HG03432 (cell line): Measurements from ENCODE around the gene GRXCR2.
A peak's percentile ranks its signal among the peaks of the same experiment; 100 is the strongest.
"Not testable (repeated sequence)": the region's sequence is repeated elsewhere in the genome, so short reads cannot be mapped to it uniquely, and the experiment has no call there.

Experiments
- ATAC-seq: cut with Tn5 transposase; IDR thresholded peaks from one replicate; pipeline ENCODE4 v1.9.1; 2021; ENCODE audit warnings: mild to moderate bottlenecking, moderate library complexity; ENCODE audit not compliant: unreplicated experiment

GRXCR2 gene

DNA sequence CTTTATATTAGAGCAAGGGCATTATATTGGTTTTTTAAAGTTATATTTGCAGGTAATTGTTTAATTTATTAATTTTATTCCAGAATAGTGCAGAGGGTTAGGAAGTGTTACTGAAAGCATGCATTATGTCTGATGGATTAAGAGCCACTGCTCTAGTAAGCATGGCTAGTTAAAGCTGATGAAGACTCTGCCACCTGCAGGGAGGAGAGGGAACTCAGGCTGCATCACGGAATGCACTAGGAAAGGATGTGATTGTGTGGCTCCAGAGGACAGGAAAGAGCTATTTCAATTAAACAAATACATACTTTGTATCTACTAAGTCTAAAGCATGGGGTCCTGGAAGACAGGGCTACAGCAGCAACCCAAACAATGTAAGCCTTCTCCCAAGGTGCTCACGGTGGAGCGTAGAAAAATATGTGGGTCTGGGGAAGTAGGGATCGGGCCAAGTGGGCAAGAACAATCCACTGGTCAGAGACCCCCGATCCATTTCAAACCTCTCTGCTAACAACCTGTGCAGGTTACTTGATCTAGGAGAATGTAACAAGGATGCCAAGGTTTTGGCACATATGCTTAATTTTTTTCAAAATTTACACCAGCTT is 15.3 kb upstream of the GRXCR2 start:
- no peak for ATAC-seq

DNA sequence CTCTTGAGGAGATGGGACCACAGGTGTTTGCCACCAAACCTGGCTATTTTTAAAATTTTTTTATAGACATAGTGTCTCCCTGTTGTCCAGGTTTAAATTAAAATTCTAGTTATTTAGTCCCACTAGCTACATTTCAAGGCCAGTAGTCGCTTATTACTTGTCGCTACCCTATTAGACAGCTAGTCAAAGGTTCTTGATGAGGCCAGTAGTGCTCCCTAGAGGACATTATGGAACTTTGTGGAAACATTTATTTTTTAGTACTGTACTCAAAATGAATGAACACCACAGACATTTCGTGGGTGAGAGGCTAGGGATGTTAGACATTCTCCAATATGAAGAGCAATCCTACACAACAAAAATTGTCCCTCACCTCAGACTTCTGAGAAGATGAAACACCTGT is 14.4 kb upstream of the GRXCR2 start:
- ATAC-seq = no peak

DNA sequence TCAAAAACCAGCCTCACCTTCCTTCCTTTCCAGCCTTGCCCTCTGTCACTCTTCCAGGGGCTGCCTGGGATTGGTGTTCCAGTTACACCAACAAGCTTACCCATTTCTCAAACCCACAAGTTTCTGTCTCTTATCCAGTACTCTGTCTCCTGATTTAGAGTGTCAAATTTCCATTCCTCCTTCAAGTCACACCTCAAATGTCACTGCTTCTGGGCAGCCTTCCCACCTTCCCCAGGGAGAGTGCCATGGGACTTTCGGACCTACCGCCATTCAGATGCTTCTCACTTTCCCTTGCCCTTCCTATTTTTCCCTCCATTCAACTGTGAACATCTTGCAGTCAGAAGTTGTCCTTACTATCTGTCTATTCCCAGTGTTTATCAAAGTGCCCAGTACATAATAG is 2.0 kb upstream of the GRXCR2 start:
- no peak for ATAC-seq

DNA sequence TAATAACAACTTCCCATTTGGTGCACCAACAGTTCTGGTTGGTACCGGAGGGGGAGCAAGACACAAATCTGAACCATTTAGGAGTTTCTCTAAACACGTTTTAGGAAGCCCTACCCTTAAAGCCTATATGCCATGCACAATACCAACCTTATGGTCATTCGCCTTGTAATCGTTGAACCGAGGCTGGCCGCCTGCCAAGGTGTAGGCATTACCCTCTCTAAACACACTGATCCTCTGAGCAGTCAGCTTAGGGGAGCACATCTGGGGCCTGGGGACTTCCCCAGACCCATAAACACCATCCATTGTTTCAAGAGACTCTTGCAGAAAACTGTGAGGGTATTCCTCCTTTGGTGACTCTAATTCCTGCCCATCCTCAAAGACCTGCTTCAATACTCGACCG is 328 bp downstream of the GRXCR2 start:
- ATAC-seq = no peak

DNA sequence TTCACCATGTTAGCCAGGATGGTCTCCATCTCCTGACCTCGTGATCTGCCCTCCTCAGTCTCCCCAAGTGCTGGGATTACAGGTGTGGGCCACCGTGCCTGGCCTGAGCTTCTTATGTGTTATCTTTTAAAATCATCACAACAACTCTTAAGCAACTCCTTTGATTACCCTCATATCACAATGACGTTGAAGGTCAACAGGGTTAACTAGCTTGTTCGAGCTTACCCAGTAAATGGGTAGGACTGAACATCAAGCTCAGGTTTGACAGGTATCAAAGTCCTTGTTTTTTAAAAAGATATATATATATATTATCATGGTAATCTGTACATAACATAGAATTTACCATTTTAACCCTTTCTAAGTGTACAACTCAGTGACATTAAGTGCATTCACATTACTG is 3.1 kb downstream of the GRXCR2 start:
- ATAC-seq = no peak

DNA sequence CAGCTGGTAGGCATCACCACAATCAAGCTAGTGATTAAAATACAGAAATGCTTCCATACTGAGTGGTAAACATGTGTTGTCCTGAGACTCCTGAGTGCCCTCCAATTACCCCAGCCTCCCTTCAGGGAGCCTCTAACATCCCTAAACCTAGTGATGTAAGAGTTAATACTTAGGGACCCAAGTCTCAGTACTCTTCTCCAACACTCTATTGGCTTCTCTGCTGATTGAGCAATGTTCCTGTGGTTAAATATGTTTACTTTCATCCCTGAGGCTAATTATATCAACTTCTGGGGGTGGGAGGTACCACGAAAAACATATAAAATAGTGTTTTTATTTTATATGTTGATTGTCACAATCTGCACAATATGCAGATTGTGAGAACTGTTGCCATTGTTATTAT is 5.0 kb downstream of the GRXCR2 start:
- no peak for ATAC-seq

DNA sequence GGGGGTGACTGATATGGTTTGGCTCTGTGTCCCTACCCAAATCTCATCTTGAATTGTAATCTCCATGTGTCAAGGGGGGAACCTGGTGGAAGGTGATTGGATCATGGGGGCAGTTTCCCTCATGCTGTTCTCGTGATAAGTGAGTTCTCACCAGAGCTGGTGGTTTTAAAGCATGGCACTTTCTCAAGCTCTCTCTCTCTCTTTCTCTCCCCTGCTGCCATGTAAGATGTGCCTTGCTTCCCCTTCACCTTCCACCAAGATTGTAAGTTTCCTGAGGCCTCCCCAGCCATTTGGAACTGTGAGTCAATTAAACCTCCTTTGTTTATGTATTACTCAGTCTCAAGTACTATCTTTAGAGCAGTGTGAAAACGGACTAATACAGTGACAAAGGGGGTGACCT is 8.4 kb downstream of the GRXCR2 start:
- ATAC-seq = not testable (repeated sequence)

DNA sequence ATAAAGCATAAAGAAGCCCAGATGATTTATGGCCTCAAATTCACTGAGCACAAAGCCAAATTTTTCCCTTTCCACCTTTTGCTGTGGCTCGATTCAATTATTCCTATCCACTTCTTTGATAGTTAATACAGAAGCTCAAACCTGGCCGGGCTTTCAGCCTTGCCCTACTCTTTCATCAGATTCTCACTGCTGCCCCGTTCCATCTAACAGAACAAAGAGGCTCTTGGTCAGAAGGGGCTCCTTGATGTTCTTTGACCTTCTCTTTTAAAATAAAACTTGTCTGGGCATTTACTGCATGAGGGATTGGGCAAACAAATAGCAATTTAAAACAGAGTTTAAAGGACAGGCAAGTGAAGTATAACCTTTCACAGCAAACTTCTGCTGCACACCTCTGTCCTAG is 9.8 kb downstream of the GRXCR2 start:
- ATAC-seq = no peak

DNA sequence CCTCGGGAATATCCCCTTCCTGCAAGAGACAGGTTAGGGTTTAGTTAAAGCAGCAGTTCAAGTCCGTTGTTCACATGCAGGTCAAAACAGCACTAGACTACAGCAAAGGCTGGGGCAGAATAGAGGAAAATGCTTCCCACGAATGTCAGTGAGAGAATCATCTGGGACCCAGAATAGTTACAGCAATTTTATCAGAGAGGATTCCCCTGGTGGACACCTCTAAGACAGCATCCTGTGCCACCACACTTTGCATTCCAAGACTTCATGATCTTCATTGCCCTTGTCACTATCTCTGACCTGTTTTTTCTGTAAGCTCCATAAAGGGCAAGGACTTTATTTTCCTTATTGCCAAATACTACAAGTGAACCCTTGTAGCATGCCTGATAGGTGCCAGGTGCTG is 12.9 kb downstream of the GRXCR2 start:
- no peak for ATAC-seq

DNA sequence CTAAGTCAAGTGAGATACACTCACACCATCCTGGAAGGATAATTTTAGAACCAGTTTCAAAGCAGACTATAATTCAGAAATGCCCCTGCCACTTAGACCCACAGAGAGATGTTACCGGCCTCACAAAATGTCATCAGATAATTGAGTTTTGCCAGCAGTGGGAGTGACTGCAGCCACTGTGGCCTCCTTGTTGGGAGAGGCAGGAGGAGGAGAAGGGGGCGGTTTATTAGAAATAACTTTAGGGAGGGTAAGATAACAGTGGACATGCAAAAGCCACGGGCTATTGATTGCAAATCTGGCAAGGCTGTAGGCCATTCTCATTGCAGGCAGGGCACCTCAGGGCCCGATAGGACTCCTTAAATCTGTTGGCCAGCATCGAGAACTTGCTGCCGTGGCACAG is 13.4 kb downstream of the GRXCR2 start:
- no peak for ATAC-seq

DNA sequence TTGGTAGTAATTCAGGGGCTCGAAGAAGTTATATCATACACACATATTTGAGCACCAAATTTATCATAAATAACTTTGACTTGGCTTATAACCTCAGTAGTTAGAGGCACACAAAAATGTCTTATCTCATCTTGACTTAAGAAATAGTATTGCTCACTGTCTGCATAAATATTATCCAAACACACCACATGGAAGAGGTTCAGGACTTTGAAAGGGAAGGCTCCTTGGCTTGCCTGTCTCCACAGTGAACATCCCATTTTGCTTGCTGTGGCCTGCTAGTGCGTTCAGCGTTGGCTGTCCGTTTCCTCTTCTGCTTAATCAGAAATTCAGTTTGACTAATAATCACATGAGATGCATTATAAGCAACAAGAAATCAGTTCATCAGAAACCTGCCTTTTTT is 13.9 kb downstream of the GRXCR2 start:
- no peak for ATAC-seq

DNA sequence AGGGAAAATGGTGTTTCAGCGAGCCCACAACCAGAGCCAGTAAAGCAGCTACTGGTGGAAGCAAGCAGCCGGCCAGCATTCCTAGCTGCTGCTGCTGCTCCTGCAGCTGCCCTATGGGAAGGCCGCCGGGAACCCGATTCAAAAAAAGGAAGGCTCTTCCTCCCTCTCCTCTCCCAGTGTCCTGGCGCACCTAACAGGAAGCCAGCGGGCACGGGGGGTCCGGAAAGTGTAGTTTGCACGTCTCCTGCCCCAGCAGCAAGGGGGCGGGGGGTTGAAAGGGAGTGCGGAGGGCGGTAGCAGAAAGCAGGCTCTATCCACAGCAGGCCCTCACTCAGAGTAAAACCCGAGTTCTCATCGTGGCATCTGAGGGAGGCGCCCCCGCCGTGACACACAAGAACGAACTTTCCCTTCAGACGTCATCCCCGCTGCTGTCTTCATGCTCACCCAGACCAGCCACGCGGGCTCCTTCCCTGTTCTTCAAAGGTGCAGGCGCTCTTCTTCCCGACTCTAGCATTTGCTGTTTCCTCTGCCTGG is 16.5 kb downstream of the GRXCR2 start:
- ATAC-seq = peak; percentile 74

DNA sequence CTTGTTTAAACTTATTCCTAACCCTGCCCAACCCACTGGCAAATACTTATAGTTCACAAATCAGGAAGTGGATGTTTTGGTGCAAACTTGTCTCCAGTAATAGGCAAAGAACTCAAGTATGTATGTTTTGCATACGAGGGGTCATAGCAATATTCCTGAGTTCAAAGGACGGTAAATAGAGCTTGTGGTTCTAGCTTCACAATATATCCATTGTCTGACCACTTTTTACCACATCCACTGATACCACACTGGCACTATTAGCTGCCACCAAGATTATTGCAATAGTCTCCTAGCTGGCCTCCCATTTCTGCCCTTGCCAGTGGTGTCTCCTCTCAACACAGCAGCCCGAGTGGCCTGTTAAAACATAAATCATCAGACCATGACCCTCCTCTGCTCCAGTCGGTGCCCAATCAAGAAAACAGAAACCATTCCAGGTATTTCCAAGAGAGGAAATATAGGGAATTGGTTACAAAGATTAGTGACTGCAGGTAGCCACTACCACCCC is 17.0 kb downstream of the GRXCR2 start:
- ATAC-seq = peak; percentile 17

DNA sequence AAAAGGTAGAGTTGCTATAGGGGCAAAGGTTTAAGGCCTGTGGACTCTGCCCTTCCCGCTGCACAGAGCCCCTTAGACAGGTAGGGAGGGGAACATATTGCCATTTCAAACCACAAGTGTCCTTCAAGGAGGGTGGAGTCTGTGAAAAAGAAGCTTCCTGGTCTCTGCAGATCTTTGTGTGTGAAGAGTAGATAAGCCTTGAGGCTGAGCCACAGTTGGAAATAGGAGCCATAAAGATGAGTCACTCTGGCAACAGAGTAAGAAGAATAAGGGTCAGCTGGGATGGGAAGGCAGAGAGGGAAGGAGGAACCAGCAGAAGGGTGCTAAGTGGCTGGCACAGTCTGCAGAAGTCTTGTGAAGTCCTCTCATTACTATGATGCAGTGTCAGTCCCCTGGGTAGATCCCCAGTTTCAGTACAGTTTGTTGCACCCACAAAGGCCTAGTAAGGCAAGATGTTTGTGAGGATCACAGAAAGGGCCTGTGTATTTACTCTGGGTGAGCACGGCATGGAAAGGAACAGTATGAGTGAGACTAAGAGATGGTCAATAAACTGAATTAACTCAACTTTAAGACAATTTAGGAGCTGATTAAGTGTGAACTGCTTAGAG is 18.1 kb downstream of the GRXCR2 start:
- ATAC-seq = no peak

DNA sequence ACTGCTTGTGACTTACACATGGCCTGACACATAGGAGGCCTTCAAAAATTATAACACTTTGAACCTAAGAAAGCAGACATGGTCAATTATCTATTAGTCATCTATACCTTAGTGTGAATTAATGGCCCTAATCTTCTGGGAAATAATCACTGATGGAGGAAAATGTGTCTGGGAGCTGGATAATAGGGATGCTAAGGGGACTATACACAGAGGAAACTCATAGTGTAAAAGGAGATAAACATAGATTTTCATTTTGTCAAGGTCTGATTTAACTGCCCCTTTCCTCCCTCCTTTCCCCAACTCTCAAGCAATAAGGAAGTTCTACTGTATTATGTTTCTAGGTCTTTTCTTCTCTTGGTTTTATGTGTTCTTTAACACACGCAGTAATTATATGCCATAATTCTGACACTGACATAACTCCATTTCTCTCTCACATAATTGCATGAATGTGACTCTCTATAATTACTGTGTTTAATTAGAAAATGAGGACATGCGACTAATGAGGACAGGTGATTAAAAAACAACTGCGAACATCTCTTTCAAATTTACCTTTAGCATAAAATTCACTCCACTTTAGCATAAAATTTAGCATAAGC is 18.9 kb downstream of the GRXCR2 start:
- ATAC-seq = no peak

DNA sequence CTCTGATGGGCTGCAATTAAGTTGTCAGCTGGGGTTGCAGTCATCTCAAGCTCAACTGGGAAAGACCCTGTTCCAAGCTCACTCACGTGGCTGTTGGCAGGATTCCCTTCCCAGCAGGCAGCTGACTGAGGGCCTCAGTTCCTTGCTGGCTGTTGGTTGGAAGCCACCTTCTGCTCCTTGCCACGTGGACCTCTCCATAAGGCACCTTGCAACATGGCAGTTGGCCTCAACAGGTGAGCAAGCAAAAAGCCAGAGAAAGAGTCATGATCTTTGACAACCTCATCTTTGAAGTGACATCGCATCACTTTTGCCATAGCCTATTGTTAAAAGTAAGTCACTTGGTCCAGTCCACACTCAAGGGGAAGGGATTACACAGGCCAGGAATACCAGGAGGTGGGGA is 19.8 kb downstream of the GRXCR2 start:
- no peak for ATAC-seq

DNA sequence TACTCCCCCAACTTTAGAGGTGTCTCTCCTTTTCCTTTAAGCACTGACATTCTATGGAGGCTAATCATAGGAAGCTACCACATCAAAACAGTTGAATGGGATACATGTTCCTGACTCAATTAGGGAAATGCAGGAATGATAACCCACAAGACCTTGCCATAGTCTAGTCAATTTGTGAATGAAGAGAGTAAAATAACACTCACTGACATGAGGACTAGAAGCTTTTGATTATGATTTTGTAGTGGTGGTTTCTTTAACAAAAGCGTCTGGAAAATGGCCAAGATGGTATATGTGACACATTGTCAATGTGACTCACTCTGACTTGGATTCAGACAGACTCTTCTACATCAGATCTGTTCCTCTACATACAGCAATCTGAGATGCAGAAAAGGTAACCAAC is 24.0 kb downstream of the GRXCR2 start:
- no peak for ATAC-seq

DNA sequence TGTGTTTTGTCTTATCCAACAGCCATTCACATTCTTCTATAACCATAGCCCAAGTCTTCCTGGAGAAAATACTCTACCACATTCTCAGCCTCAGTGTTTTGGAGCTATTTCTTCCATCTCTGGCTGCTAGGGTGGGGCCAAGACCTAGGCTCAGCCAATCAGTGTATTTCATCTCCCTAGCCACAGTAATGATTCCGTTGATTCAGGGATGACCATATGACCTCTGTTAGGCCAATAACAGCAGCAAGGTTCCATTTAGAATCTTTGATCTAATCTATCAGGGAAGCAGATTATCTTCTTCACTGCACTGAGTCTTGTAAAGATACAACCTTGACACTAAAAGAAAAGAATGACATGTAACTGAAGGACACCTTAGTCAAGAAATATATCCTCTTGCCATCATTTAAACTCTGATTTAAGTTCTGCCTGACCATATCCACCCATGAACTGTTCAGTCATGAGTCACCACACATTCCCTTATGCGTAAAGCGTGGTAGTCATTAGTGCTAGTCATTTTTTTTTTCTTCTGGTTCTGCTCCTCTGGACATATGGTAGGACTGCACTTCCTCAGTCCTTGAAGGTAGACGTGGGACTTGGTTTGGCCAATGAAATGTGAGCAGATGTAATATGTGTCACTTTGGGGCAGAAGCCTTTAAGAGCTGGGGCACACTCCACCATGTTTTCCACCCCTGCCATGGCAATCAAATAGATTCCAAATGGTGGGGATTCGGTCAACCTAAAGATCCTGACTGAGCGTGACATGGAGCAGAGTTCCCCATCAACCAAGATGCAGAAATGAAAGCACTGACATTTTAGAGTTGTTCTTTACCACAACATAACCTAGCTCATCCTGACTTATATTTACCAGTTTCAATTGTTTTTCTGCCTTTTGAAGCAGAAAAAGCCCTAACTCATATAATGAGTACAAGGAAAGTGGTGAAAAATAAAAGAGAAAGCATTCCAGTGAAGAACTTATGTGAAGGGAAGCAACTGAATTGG is 25.0 kb downstream of the GRXCR2 start:
- no peak for ATAC-seq

DNA sequence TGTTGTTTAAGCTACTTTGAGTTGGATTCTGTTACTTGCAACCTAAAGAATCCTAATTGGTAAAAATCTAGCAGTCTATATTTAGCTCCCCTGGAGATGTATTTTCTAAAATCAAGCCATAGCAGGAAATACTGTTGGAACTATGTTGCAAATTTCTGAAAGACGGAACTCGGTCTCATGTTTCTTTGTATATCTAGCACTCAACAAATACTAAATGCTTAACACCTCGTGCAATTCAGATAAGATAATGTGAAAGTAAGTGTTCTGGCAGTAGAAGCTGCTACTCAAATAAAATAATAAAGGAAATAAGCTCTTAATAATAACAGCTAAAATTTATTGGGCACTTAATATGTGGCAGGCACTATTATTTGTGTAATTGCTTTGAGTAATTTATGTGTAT is 26.7 kb downstream of the GRXCR2 start:
- no peak for ATAC-seq

DNA sequence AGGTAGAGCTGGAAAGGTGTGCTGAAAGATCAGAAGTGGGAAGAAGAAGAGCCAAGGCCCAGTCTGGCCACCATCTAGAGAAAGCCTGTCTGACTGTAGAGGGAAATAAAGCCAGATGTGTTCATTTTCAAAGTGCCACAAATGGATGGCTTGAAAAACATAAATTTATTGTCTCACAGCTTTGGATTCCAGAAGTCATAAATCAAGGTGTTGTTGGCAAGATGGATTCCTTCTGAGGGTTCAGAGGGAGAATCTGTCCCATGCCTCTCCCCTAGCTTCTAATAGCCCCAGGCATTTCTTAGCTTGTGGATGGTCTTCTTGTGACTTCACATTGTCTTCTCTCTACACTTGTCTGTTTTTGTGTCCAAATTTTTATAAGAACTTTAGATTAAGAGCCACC is 31.5 kb downstream of the GRXCR2 start:
- no peak for ATAC-seq

DNA sequence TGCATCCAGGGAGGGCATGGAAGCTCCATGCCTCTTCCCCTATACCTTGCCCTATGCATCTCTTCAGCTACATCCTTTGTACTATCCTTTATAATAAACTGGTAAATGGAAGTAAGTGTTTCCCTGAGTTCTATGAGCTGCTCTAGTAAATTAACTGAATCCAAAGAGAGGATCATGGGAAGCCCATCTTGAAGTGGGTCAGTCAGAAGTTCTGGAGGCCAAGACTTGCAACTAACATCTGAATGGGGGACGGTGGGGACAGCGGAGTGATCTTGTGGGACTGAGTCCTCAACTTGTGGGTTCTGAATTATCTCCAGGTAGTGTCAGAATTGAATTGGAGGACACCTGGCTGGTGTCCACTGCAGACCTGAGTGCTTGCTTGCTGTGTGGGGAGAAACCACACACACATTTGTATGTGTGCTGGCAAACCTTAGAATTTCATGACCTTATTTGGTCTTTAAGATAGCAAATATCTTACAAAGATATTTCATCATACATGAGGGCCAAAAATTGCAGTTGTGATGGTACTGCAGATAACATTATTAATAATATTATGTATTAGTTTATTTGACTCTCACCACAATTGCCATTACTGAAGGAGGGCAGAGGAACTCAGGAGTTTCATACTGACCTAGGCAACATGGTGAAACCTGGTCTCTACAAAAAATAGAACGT is 32.2 kb downstream of the GRXCR2 start:
- ATAC-seq = no peak
